Measurements from ENCODE around the gene AFG3L2.
A peak's percentile ranks its signal among the peaks of the same experiment; 100 is the strongest.

The AFG3L2 gene

GRCh38 chr18:12315911-12316310 lies 61.1 kb downstream of the AFG3L2 start:
- H3K4ac ChIP-seq (ENCODE audit: low read depth in 1 of 2, low read length in 2 of 2): no peak overlapping the region
- no peak overlapping the region for H3K23ac ChIP-seq (ENCODE audit: low read length in 2 of 2)
- H2BK120ac ChIP-seq (ENCODE audit: low read depth, low read length): no peak overlapping the region
- no peak overlapping the region for H2BK5ac ChIP-seq (ENCODE audit: low read depth, low read length, poor library complexity, severe bottlenecking)
- peak overlapping the region in 1 of 2 experiments; percentile 47 for H3K4me3 ChIP-seq (ENCODE audit: insufficient read depth in 1 of 2, low read depth in 1 of 2, low read length in 2 of 2)
- no peak overlapping the region for H2AK5ac ChIP-seq (ENCODE audit: low read length, severe bottlenecking)
- no peak overlapping the region for H3K18ac ChIP-seq (ENCODE audit: low read depth in 1 of 2, low read length in 2 of 2)
- H3K9me3 ChIP-seq (ENCODE audit: control insufficient read depth, low read length): peaks cover 11% of the 10 kb centered on the region
- H4K8ac ChIP-seq (ENCODE audit: low read length): no peak overlapping the region
- DNase-seq: no peak
- no peak overlapping the region for H2BK12ac ChIP-seq (ENCODE audit: low read length in 2 of 2)
- H2AFZ ChIP-seq (ENCODE audit: low read depth, low read length): no peak overlapping the region
- H2BK15ac ChIP-seq (ENCODE audit: low read depth, poor library complexity, severe bottlenecking): no peak overlapping the region
- H3K14ac ChIP-seq (ENCODE audit: low read length in 2 of 2): no peak overlapping the region
- H3K27ac ChIP-seq (ENCODE audit: low read length, poor library complexity, severe bottlenecking): no peak overlapping the region
- H3K9ac ChIP-seq (ENCODE audit: low read length): peak overlapping the region; percentile 86
- peaks cover 37 to 92% of the 10 kb centered on the region in 2 experiments for H3K36me3 ChIP-seq (ENCODE audit: control insufficient read depth in 1 of 2, insufficient read depth in 2 of 2, low read depth in 1 of 2, low read length in 2 of 2)
- no peak overlapping the region for H4K91ac ChIP-seq (ENCODE audit: low read length)
- H3K27me3 ChIP-seq (ENCODE audit: control insufficient read depth in 1 of 2, insufficient read depth in 1 of 2, low read length in 2 of 2): no peaks in the 10 kb centered on the region
- WGBS: 96% methylated on average over 5 of the region's 5 CpGs
- H3K4me2 ChIP-seq (ENCODE audit: low read length, poor library complexity, severe bottlenecking): no peak overlapping the region
- H3K79me1 ChIP-seq (replicated peaks; ENCODE audit: low read length, poor library complexity, severe bottlenecking): peaks cover 3% of the 10 kb centered on the region
- H3K4me1 ChIP-seq (ENCODE audit: control insufficient read depth, insufficient read depth, low read depth, low read length): peaks cover 7% of the 10 kb centered on the region

- Histone ChIP-seq H2BK12ac (ENCODE audit: low read length in 2 of 2) (no peak overlapping the region), H4K8ac (ENCODE audit: low read length) (no peak overlapping the region), H2BK5ac (ENCODE audit: low read depth, low read length, poor library complexity, severe bottlenecking) (no peak overlapping the region), H2AK5ac (ENCODE audit: low read length, severe bottlenecking) (no peak overlapping the region), H3K4me2 (ENCODE audit: low read length, poor library complexity, severe bottlenecking) (no peak overlapping the region), H4K91ac (ENCODE audit: low read length) (no peak overlapping the region), H3K9ac (ENCODE audit: low read length) (peak overlapping the region; percentile 86), H3K4ac (ENCODE audit: low read depth in 1 of 2, low read length in 2 of 2) (no peak overlapping the region), H3K9me3 (ENCODE audit: control insufficient read depth, low read length) (peaks cover 11% of the 10 kb centered on the region), H3K18ac (ENCODE audit: low read depth in 1 of 2, low read length in 2 of 2) (no peak overlapping the region), H3K27me3 (ENCODE audit: control insufficient read depth in 1 of 2, insufficient read depth in 1 of 2, low read length in 2 of 2) (no peaks in the 10 kb centered on the region), H3K79me1 (replicated peaks; ENCODE audit: low read length, poor library complexity, severe bottlenecking) (peaks cover 2% of the 10 kb centered on the region), H3K36me3 (ENCODE audit: control insufficient read depth in 1 of 2, insufficient read depth in 2 of 2, low read depth in 1 of 2, low read length in 2 of 2) (peaks cover 39 to 92% of the 10 kb centered on the region in 2 experiments), H3K4me3 (ENCODE audit: insufficient read depth in 1 of 2, low read depth in 1 of 2, low read length in 2 of 2) (peak overlapping the region in 1 of 2 experiments; percentile 47), H2BK15ac (ENCODE audit: low read depth, poor library complexity, severe bottlenecking) (no peak overlapping the region), H2AFZ (ENCODE audit: low read depth, low read length) (no peak overlapping the region), H2BK120ac (ENCODE audit: low read depth, low read length) (no peak overlapping the region), H3K4me1 (ENCODE audit: control insufficient read depth, insufficient read depth, low read depth, low read length) (peaks cover 6% of the 10 kb centered on the region), H3K14ac (ENCODE audit: low read length in 2 of 2) (no peak overlapping the region), H3K27ac (ENCODE audit: low read length, poor library complexity, severe bottlenecking) (no peak overlapping the region), H3K23ac (ENCODE audit: low read length in 2 of 2) (no peak overlapping the region)
- WGBS: 94% methylated on average over 8 of the region's 10 CpGs
- DNase-seq: no peak
These were observed 61.5 kb downstream of the AFG3L2 start for GRCh38 chr18:12315490-12315889.

GRCh38 chr18:12314591-12315305 lies 62.3 kb downstream of the AFG3L2 start:
- peaks cover 2% of the 10 kb centered on the region for H3K79me1 ChIP-seq (replicated peaks; ENCODE audit: low read length, poor library complexity, severe bottlenecking)
- H3K23ac ChIP-seq (ENCODE audit: low read length in 2 of 2): no peak overlapping the region
- H3K27me3 ChIP-seq (ENCODE audit: control insufficient read depth in 1 of 2, insufficient read depth in 1 of 2, low read length in 2 of 2): no peaks in the 10 kb centered on the region
- peak overlapping the region; percentile 42 for H4K8ac ChIP-seq (ENCODE audit: low read length)
- no peak overlapping the region for H2AK5ac ChIP-seq (ENCODE audit: low read length, severe bottlenecking)
- no peak overlapping the region for H3K4me2 ChIP-seq (ENCODE audit: low read length, poor library complexity, severe bottlenecking)
- H2BK120ac ChIP-seq (ENCODE audit: low read depth, low read length): no peak overlapping the region
- H3K18ac ChIP-seq (ENCODE audit: low read depth in 1 of 2, low read length in 2 of 2): no peak overlapping the region
- H3K36me3 ChIP-seq (ENCODE audit: control insufficient read depth in 1 of 2, insufficient read depth in 2 of 2, low read depth in 1 of 2, low read length in 2 of 2): peaks cover 37 to 90% of the 10 kb centered on the region in 2 experiments
- H3K27ac ChIP-seq (ENCODE audit: low read length, poor library complexity, severe bottlenecking): no peak overlapping the region
- no peak overlapping the region for H3K14ac ChIP-seq (ENCODE audit: low read length in 2 of 2)
- no peak overlapping the region for H2BK12ac ChIP-seq (ENCODE audit: low read length in 2 of 2)
- peaks cover 11% of the 10 kb centered on the region for H3K9me3 ChIP-seq (ENCODE audit: control insufficient read depth, low read length)
- no peak overlapping the region for H2BK15ac ChIP-seq (ENCODE audit: low read depth, poor library complexity, severe bottlenecking)
- peaks cover 6% of the 10 kb centered on the region for H3K4me1 ChIP-seq (ENCODE audit: control insufficient read depth, insufficient read depth, low read depth, low read length)
- H3K4me3 ChIP-seq (ENCODE audit: insufficient read depth in 1 of 2, low read depth in 1 of 2, low read length in 2 of 2): peak overlapping the region in 1 of 2 experiments; percentile 47
- peak overlapping the region; percentile 86 for H3K9ac ChIP-seq (ENCODE audit: low read length)
- no peak overlapping the region for H3K4ac ChIP-seq (ENCODE audit: low read depth in 1 of 2, low read length in 2 of 2)
- no peak overlapping the region for H2BK5ac ChIP-seq (ENCODE audit: low read depth, low read length, poor library complexity, severe bottlenecking)
- no peak overlapping the region for H4K91ac ChIP-seq (ENCODE audit: low read length)
- no CpG with 5 or more reads among the region's 1 CpG for WGBS
- no peak for DNase-seq
- H2AFZ ChIP-seq (ENCODE audit: low read depth, low read length): no peak overlapping the region

DNA sequence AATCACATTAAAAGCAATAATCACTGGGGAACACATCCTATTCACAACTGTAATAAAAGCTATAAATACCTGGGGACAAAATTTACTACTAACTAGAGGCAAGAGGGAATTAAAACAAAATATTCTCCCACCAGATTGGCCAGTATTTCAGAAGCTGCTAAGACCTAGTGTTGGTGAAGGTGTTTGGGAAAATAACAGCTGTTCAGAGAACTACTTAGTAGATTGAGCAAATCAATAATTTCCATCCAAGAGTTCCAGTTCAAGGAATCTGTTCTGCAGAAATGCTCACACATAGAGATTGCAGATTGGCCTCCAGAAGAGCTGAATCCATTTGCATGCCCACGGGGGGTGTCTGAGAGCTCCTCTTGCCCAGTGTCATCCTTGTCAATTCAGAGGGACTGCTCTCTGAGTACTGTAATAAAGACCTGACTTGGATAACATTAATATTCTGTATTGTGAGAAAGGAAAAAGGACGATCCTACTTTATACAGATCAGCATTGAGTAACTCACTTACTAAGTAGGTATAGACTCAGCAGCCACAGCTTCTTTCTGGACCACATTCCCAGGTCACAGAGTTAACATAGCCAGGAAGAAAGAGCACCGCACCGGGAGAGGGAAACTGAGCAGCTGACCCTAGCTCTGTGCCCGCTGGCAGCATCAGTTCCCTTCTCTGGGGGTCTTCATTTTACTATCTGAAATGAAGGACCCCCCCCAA lies 63.3 kb downstream of the AFG3L2 start:
- H2AFZ ChIP-seq (ENCODE audit: low read depth, low read length): no peak overlapping the region
- peak overlapping the region in 1 of 2 experiments; percentile 6 for H3K4me3 ChIP-seq (ENCODE audit: insufficient read depth in 1 of 2, low read depth in 1 of 2, low read length in 2 of 2)
- no peak overlapping the region for H4K8ac ChIP-seq (ENCODE audit: low read length)
- no peak for DNase-seq
- H3K4me1 ChIP-seq (ENCODE audit: control insufficient read depth, insufficient read depth, low read depth, low read length): peaks cover 8% of the 10 kb centered on the region
- WGBS: 95% methylated on average over 5 of the region's 5 CpGs
- no peak overlapping the region for H2BK12ac ChIP-seq (ENCODE audit: low read length in 2 of 2)
- no peak overlapping the region for H3K4ac ChIP-seq (ENCODE audit: low read depth in 1 of 2, low read length in 2 of 2)
- H3K27me3 ChIP-seq (ENCODE audit: control insufficient read depth in 1 of 2, insufficient read depth in 1 of 2, low read length in 2 of 2): no peaks in the 10 kb centered on the region
- H3K36me3 ChIP-seq (ENCODE audit: control insufficient read depth in 1 of 2, insufficient read depth in 2 of 2, low read depth in 1 of 2, low read length in 2 of 2): peaks cover 34 to 87% of the 10 kb centered on the region in 2 experiments
- no peak overlapping the region for H3K23ac ChIP-seq (ENCODE audit: low read length in 2 of 2)
- no peak overlapping the region for H3K14ac ChIP-seq (ENCODE audit: low read length in 2 of 2)
- no peak overlapping the region for H3K18ac ChIP-seq (ENCODE audit: low read depth in 1 of 2, low read length in 2 of 2)
- H3K9ac ChIP-seq (ENCODE audit: low read length): peak overlapping the region; percentile 86
- no peak overlapping the region for H4K91ac ChIP-seq (ENCODE audit: low read length)
- H3K79me1 ChIP-seq (replicated peaks; ENCODE audit: low read length, poor library complexity, severe bottlenecking): no peaks in the 10 kb centered on the region
- H3K27ac ChIP-seq (ENCODE audit: low read length, poor library complexity, severe bottlenecking): no peak overlapping the region
- H2BK15ac ChIP-seq (ENCODE audit: low read depth, poor library complexity, severe bottlenecking): no peak overlapping the region
- H3K9me3 ChIP-seq (ENCODE audit: control insufficient read depth, low read length): peaks cover 11% of the 10 kb centered on the region
- no peak overlapping the region for H2BK120ac ChIP-seq (ENCODE audit: low read depth, low read length)
- H2BK5ac ChIP-seq (ENCODE audit: low read depth, low read length, poor library complexity, severe bottlenecking): no peak overlapping the region
- no peak overlapping the region for H3K4me2 ChIP-seq (ENCODE audit: low read length, poor library complexity, severe bottlenecking)
- H2AK5ac ChIP-seq (ENCODE audit: low read length, severe bottlenecking): no peak overlapping the region

All from mesenchymal stem cell (in vitro differentiated cells and primary cell).